Measurements from ENCODE around the gene USH2A. TPM values are rescaled to one million over a fixed set of nuclear protein-coding genes. Genes with fewer than 3 reads are reported as not detected.

The USH2A gene
- total and polyA plus RNA-seq, 8 donors: 0.03 to 0.06 (median 0.04) TPM; not detected in 2

GRCh38 chr1:216238844-216239243 is 184.4 kb downstream of the USH2A start:
- no peak for TF ChIP-seq CTCF (IDR thresholded peaks at IDR 0.05)

DNA sequence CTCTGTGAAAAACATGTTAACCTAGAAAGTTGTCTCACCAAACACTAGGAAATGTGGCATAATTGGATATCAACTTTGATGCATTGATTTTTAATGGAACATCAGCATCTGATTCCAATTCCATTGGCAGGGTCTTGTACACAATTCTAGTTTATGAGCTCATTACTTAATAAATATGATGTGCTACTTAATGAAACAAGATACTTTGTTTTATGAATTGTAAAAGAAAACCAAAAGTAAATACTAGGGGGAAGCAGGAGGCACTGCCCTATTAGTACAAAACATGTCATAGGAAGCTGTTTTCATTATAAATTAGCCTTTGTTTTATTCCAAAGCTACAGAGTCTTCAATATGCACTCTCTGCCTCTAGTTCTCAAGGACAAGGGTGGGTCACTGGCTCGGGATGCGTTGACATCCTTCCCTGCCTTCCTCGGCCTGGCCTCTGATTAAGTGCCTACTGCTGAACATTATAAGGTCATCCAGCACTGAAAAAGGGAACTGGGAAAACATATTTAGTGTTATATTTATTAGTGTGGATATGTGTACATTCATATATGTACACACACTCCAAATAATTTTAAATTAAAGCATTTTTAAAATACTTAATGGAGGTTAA is 185.2 kb downstream of the USH2A start:
- no peaks in the 10 kb centered on the region for H3K4me1 ChIP-seq
- intact Hi-C loops (cut with DNase I): no loop called here
- no peaks in the 10 kb centered on the region for H3K27me3 ChIP-seq
- H3K27ac ChIP-seq: no peak overlapping the region
- no peak for DNase-seq
- H3K36me3 ChIP-seq: no peaks in the 10 kb centered on the region
- ATAC-seq: no peak
- no peak overlapping the region for H3K4me3 ChIP-seq
- no peaks in the 10 kb centered on the region for H3K9me3 ChIP-seq
- no peak for TF ChIP-seq CTCF (IDR thresholded peaks at IDR 0.05)

More at GRCh38 chr1:216238844-216239243, 184.4 kb downstream of the USH2A start:
- ATAC-seq: no peak
- no peaks in the 10 kb centered on the region for H3K27me3 ChIP-seq
- no peak overlapping the region for H3K27ac ChIP-seq
- H3K4me3 ChIP-seq: no peak overlapping the region
- no peaks in the 10 kb centered on the region for H3K9me3 ChIP-seq
- DNase-seq: no peak
- intact Hi-C loops (cut with DNase I): no loop called here
- H3K36me3 ChIP-seq: no peaks in the 10 kb centered on the region
- H3K4me1 ChIP-seq: no peaks in the 10 kb centered on the region

GRCh38 chr1:216224233-216224632 is 199.0 kb downstream of the USH2A start:
- H3K36me3 ChIP-seq: no peaks in the 10 kb centered on the region
- no peaks in the 10 kb centered on the region for H3K4me1 ChIP-seq
- no peaks in the 10 kb centered on the region for H3K27me3 ChIP-seq
- ATAC-seq (no peak), DNase-seq (no peak)
- H3K4me3 ChIP-seq: no peak overlapping the region
- no peak overlapping the region for H3K27ac ChIP-seq
- intact Hi-C loops (cut with DNase I): no loop called here
- H3K9me3 ChIP-seq: no peaks in the 10 kb centered on the region
- no peak for TF ChIP-seq CTCF (IDR thresholded peaks at IDR 0.05)

DNA sequence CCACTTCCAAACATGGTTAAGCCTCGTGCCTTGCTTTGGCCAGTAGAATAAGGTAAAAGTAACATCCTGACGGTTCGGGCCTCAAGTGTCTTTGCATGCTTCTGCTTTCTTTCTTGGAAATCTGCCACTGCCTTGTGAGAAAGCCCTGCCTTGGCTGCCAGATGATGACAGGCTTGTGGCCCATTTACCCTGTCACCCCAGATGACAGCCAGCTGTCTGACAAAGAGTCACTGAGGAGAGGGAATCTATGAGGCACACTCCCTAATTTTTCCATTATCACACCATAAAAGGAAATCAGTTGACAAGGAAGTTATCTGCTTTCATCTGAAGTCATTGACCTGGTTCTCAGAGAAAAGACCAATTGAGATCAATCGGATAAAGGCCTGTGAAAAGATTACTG is 199.8 kb downstream of the USH2A start:
- intact Hi-C loops (cut with DNase I): no loop called here
- ATAC-seq (no peak), DNase-seq (no peak)
- Histone ChIP-seq H3K4me3 (no peak overlapping the region), H3K36me3 (no peaks in the 10 kb centered on the region), H3K27ac (no peak overlapping the region), H3K9me3 (no peaks in the 10 kb centered on the region), H3K27me3 (no peaks in the 10 kb centered on the region), H3K4me1 (no peaks in the 10 kb centered on the region)
- TF ChIP-seq CTCF (IDR thresholded peaks at IDR 0.05): no peak

- ATAC-seq (no peak), DNase-seq (no peak)
- no peaks in the 10 kb centered on the region for H3K27me3 ChIP-seq
- no peak for TF ChIP-seq CTCF (IDR thresholded peaks at IDR 0.05)
- H3K4me3 ChIP-seq: no peak overlapping the region
- no peaks in the 10 kb centered on the region for H3K36me3 ChIP-seq
- H3K9me3 ChIP-seq: no peaks in the 10 kb centered on the region
- intact Hi-C loops (cut with DNase I): no loop called here
- H3K4me1 ChIP-seq: no peaks in the 10 kb centered on the region
- H3K27ac ChIP-seq: no peak overlapping the region
Observed at GRCh38 chr1:216222288-216222687, 201.0 kb downstream of the USH2A start.

All from left lung (tissue), 10 donors.